ENCODE measurements around the gene MLLT3.

Gene MLLT3

GRCh38 chr9:20417373-20418080 lies 204.8 kb downstream of the MLLT3 start:
- no peak for DNase-seq (ENCODE audit: low read depth)

GRCh38 chr9:20414150-20414549 lies 208.1 kb downstream of the MLLT3 start:
- no peak for DNase-seq (ENCODE audit: low read depth)

GRCh38 chr9:20409321-20410092 lies 212.8 kb downstream of the MLLT3 start:
- DNase-seq (ENCODE audit: low read depth): no peak

GRCh38 chr9:20408513-20408912 lies 213.8 kb downstream of the MLLT3 start:
- no peak for DNase-seq (ENCODE audit: low read depth)

GRCh38 chr9:20407013-20407412 lies 215.3 kb downstream of the MLLT3 start:
- DNase-seq (ENCODE audit: low read depth): no peak

- DNase-seq (ENCODE audit: low read depth): no peak
These were observed 216.0 kb downstream of the MLLT3 start for GRCh38 chr9:20406344-20406743.

- DNase-seq (ENCODE audit: low read depth): no peak
These were observed 216.7 kb downstream of the MLLT3 start for GRCh38 chr9:20405616-20406015.

- DNase-seq (ENCODE audit: low read depth): no peak
These were observed 217.2 kb downstream of the MLLT3 start for GRCh38 chr9:20405078-20405477.

GRCh38 chr9:20404192-20404813 lies 218.0 kb downstream of the MLLT3 start:
- no peak for DNase-seq (ENCODE audit: low read depth)

- no peak for DNase-seq (ENCODE audit: low read depth)
These were observed 219.0 kb downstream of the MLLT3 start for GRCh38 chr9:20403346-20403745.

- DNase-seq (ENCODE audit: low read depth): no peak
These were observed 219.9 kb downstream of the MLLT3 start for GRCh38 chr9:20402273-20402875.

- no peak for DNase-seq (ENCODE audit: low read depth)
These were observed 223.6 kb downstream of the MLLT3 start for GRCh38 chr9:20398536-20399338.

GRCh38 chr9:20397348-20397747 lies 225.0 kb downstream of the MLLT3 start:
- DNase-seq (ENCODE audit: low read depth): no peak

- no peak for DNase-seq (ENCODE audit: low read depth)
These were observed 225.8 kb downstream of the MLLT3 start for GRCh38 chr9:20396509-20396908.

GRCh38 chr9:20395651-20396050 lies 226.6 kb downstream of the MLLT3 start:
- no peak for DNase-seq (ENCODE audit: low read depth)

- no peak for DNase-seq (ENCODE audit: low read depth)
These were observed 227.3 kb downstream of the MLLT3 start for GRCh38 chr9:20394969-20395368.

GRCh38 chr9:20391208-20391607 lies 231.1 kb downstream of the MLLT3 start:
- DNase-seq (ENCODE audit: low read depth): no peak

GRCh38 chr9:20390400-20390799 lies 231.9 kb downstream of the MLLT3 start:
- DNase-seq (ENCODE audit: low read depth): no peak

GRCh38 chr9:20387062-20387461 lies 235.2 kb downstream of the MLLT3 start:
- DNase-seq (ENCODE audit: low read depth): no peak

- no peak for DNase-seq (ENCODE audit: low read depth)
These were observed 237.7 kb downstream of the MLLT3 start for GRCh38 chr9:20384642-20385041.

- DNase-seq (ENCODE audit: low read depth): no peak
These were observed 239.7 kb downstream of the MLLT3 start for GRCh38 chr9:20382460-20383071.
